Left forelimb (tissue), 1 donor: ENCODE measurements around the gene DEFB116.
"Not testable (repeated sequence)": the region's sequence is repeated elsewhere in the genome, so short reads cannot be mapped to it uniquely, and the experiment has no call there.

Source experiments
- DNase-seq: peaks from one replicate; pipeline ENCODE4 v3.0.0-alpha.2; 2018; ENCODE audit warnings: low spot score

DEFB116 gene, protein sequence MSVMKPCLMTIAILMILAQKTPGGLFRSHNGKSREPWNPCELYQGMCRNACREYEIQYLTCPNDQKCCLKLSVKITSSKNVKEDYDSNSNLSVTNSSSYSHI

DNA sequence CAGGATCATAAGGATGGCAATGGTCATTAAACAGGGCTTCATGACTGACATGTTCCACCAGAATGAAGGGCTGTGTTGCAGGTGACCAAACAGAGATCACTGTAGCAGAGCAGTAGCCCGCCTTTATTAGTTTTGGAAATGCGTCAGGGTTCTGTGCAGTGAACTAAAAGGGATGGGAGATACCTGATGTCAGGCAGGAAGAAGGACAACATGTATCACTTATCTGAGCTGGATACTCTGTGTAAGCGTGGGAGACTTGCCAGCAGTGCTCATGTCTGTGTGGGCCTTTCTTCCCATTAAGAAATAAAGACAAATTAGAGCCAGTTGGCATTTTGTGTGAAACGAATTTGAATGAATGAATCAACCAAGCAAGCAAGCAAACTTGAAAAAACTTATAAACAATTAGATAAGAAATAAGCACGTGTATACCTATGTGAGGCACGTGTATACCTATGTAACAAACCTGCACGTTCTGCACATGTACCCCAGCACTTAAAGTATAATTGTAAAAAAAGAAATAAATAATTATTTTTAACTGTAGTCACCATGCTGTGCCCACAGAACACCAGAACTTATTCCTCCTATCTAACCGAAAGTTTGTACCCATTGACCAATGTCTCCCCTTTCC, at the start of gene DEFB116:
Gene DEFB116, minus strand, starts transcription at position 51 of the 628 bp plus-strand sequence. Its CDS starts 0 bp downstream, at position 51.
- no peak for DNase-seq

DNA sequence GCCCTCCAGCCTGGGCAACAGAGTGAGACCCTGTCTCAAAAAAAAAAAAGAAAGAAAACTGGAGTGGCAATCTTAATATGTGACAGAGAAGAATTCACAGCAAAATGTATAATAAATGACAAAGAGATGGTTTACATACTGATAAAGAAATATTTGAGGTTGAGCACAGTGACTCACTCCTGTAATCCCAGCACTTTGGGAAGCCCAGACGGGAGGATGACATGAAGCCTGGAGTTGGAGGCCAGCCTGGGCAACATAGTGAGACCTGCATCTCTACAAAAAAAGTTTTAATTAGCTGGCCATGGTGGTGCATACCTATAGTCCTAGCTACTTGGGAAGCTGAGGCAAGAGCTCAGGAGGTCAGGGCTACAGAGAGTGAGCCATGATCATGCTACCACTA, 47.6 kb upstream of the DEFB116 start:
- no peak for DNase-seq

DNA sequence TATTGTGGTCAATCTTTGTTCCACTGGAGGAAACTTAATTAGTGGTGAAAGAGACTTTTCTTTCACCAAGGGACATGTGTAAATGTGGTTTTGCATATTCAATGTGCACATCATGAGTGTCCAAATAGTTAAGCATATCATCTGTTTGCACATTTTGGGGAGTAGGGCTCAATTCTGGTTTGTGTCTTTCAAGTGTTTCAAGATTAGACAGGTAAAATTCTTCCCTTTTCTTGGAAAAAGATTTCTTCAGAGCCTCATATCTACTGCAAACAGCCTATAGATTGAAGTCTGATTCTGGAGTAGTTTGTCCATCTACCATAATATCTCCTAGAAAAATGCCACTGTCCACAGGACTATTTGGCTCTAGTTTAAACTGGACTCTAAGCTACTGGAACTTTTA, 33.1 kb upstream of the DEFB116 start:
- no peak for DNase-seq

DNA sequence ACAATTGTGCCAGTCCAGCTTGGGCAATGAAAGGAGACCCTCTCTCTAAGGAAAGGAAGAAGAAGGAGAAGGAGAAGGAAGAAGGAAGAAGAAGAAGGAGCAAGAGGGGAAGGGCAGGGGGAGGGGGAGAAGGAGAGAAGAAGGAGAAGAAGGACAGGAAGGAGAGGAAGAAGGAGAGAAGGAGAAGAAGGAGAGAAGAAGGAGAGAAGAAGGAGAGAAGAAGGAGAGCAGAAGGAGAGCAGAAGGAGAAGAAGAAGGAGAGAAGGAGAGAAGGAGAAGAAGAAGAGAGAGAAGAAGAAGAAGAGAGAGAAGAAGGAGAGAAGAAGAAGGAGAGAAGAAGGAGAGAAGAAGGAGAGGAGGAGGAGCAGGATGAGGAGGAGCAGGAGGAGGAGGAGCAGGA, 22.5 kb upstream of the DEFB116 start:
- no peak for DNase-seq

DNA sequence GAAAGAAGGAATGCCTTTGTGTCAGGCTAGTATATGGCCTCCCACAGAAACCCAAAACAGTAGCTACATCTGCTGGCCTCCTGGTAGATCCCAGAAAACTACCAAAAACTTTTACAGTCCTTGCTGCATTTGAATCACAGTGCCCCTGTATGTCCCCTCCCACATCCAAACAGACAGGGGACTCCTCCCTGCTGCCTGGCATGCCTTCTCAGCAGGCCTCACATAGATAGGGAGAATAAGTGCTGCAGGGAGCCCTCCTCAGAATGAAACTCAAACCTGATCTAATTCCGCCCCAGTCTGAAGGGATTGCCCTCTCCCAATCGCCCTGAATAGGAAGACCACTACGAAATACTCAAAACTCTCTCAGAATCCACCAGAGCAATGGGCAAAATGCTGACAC, 14.1 kb upstream of the DEFB116 start:
- no peak for DNase-seq

DNA sequence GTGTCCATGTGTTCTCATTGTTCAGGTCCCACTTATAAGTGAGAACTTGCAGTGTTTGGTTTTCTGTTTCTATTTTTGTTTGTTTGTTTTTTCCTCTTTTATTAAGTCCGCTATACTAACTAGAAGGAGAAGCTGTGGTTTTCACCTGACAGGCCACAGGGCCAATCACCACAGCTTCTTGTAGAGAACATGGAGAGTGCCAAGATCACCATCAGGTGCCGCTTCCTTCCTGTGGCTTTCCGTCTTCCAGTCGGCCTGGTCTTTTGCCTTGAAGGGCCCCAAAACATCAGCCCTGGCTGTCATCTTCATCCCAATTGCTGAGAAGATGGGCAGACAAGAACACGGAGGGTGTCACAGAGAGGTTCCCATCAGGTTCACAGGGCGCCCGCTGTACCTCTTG, 23.4 kb downstream of the DEFB116 start:
- not testable (repeated sequence) for DNase-seq

DNA sequence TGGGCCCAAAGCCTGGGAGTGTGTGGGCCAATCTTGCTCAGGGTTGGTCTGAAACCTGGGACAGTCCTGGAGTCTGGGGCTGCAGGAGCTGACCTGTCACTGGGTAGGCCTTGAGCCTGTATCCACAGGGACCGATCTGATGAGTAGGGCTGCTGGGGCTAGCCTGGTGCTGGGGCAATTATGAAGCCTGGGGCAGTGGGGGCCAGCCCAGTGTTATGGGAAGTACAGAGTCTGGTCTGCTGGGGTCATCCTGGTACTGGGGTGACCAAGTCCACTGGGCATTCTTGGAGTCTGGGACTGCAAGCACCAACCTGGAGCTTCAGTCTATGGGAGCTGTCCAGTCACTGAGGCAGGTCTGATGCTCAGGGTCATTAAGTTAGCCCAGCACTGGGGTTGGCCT, 30.2 kb downstream of the DEFB116 start:
- DNase-seq: no peak

DNA sequence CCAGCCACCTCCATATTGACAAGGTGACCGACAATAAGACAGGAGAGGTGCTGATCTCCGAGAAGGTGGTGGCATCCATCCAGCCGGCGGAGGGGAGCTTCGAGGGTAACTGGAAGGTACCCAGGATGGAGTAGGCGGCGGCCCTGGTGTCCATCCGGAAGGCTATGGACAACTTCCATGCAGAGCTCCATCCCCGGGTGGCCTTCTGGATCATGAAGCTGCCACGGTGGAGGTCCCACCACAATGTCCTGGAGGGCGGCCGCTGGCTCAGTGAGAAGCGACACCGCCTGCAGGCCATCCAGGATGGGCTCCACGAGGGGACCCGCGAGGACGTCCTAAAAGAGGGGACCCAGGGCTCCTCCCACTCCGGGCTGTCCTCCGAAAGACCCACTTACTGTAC, 33.9 kb downstream of the DEFB116 start:
- no peak for DNase-seq

DNA sequence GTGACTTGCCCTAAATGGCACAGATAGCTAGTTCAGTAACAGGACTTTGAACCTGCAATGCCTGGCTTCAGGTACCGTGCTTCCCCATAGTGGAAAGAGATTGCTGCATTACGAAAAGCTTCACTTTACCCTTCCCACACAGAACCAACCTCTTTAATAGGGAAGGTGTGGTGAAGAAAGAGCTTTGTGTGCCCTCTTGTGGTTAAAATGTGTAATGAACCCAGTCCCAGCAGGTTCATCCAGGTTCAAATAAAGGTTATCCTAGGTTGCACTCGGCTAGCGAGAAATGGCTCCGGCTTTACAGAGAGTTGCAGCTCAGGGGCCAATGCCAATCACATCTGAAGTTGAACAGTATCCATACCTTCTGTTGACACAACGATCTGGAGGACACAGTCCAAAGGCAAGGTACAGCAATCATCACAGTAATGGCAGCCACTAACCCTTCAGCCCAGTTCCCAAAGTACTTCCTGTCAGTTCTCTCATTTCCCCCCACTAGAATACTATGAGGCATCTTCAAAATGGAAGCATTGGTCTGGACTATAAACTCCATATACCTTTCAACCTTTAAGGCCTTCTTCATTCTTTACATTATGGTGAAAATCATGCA, 48.0 kb downstream of the DEFB116 start:
- DNase-seq: no peak

DNA sequence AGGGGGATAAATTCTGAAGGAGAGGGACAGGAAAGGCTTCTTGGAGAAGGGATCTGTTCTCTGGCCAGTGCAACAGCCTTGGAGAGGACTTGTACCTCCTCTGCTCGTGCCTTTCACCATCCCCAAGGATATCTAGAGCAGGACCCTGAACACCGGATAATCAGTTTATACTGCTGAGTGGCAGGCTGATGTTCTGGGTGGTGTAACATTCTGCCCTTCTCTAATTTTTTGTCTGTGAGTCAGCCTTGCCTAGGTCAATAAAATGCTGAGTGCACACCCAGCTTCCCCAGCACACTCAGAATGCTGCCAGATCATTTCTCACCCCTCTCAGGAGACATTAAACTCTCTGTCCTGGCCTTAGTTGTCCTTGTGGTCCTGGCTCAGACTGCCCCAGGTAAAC, 51.0 kb downstream of the DEFB116 start, which contains the start of gene DEFB115:
Gene DEFB115, plus strand, starts transcription at position 301 of the 400 bp plus-strand sequence. Its CDS starts 0 bp downstream, at position 301.
- no peak for DNase-seq

DNA sequence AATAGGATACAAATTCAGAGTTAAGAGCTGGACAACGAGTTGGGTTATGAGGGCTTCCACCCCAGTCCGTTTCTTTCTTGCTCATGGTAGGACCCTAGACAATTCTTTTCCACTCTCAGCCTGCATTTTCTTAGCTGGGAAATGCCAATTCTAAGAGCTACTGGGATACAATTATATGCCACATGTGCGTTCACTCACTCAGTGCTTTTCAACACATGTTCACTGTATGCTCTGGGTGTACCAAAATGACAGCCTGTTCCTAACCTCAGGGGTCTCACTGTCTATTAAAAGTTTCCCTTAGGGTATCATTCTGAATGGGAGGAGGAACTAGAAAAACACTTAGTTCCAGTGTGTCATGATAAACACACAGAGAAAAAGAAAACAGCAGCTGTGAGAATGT, 51.4 kb downstream of the DEFB116 start:
- DNase-seq: no peak
